Measurements from ENCODE around the gene IRF8. TPM values are rescaled to one million over a fixed set of nuclear protein-coding genes. Genes with fewer than 3 reads are reported as not detected.

Gene IRF8
- polyA plus RNA-seq, 1 experiment, result not detected

GRCh38 chr16:85897382-85897781 is 1.6 kb upstream of the IRF8 start:
- ChIA-PET POLR2A (no interaction called here), CTCF (no interaction called here)
- Histone ChIP-seq H3K27ac (ENCODE audit: low read depth, low read length) (no peak overlapping the region), H3K4me3 (ENCODE audit: low read depth, low read length) (no peak overlapping the region), H3K9me3 (ENCODE audit: control insufficient read depth, insufficient read depth, low read length) (peaks cover 3% of the 10 kb centered on the region; the same call in 1 of the 2 replicates), H3K27me3 (ENCODE audit: control insufficient read depth, insufficient read depth, low read length) (peaks cover 89% of the 10 kb centered on the region)
- TF ChIP-seq CTCF (IDR thresholded peaks at IDR 0.05; ENCODE audit: low read depth, low read length), result no peak
- DNase-seq (ENCODE audit: low read depth, low spot score), result no peak

- CTCF ChIA-PET, result interaction anchor here (0.6 kb wide), 1 partner anchor 86 kb away, joined by 4 read pairs; no protein-coding TSS in a partner anchor
These were observed 482 bp downstream of the IRF8 start for GRCh38 chr16:85899444-85899843.

GRCh38 chr16:85900027-85900792 is 1.2 kb downstream of the IRF8 start:
- Histone ChIP-seq H3K4me3 (ENCODE audit: low read depth, low read length) (no peak overlapping the region), H3K27ac (ENCODE audit: low read depth, low read length) (no peak overlapping the region), H3K27me3 (ENCODE audit: control insufficient read depth, insufficient read depth, low read length) (peaks cover 87% of the 10 kb centered on the region), H3K9me3 (ENCODE audit: control insufficient read depth, insufficient read depth, low read length) (peaks cover 7% of the 10 kb centered on the region)
- ChIA-PET CTCF (interaction anchor here (0.6 kb wide), 2 partner anchors 86 to 1501 kb away, joined by 3 to 4 read pairs; no protein-coding TSS in a partner anchor), POLR2A (no interaction called here)
- no peak for DNase-seq (ENCODE audit: low read depth, low spot score)
- no peak for TF ChIP-seq CTCF (IDR thresholded peaks at IDR 0.05; ENCODE audit: low read depth, low read length)

More at GRCh38 chr16:85899444-85899843, 482 bp downstream of the IRF8 start:
- TF ChIP-seq CTCF (IDR thresholded peaks at IDR 0.05; ENCODE audit: low read depth, low read length), result no peak
- peaks cover 93% of the 10 kb centered on the region for H3K27me3 ChIP-seq (ENCODE audit: control insufficient read depth, insufficient read depth, low read length)
- no peak overlapping the region for H3K4me3 ChIP-seq (ENCODE audit: low read depth, low read length)
- DNase-seq (ENCODE audit: low read depth, low spot score), result no peak
- POLR2A ChIA-PET, result no interaction called here
- H3K27ac ChIP-seq (ENCODE audit: low read depth, low read length), result no peak overlapping the region
- H3K9me3 ChIP-seq (ENCODE audit: control insufficient read depth, insufficient read depth, low read length), result peaks cover 3% of the 10 kb centered on the region; the same call in 1 of the 2 replicates

GRCh38 chr16:85901110-85901509 is 2.1 kb downstream of the IRF8 start:
- DNase-seq (ENCODE audit: low read depth, low spot score), result no peak
- ChIA-PET POLR2A (no interaction called here), CTCF (no interaction called here)
- no peak overlapping the region for H3K4me3 ChIP-seq (ENCODE audit: low read depth, low read length)
- TF ChIP-seq CTCF (IDR thresholded peaks at IDR 0.05; ENCODE audit: low read depth, low read length), result no peak
- H3K9me3 ChIP-seq (ENCODE audit: control insufficient read depth, insufficient read depth, low read length), result peaks cover 11% of the 10 kb centered on the region
- H3K27me3 ChIP-seq (ENCODE audit: control insufficient read depth, insufficient read depth, low read length), result peaks cover 82% of the 10 kb centered on the region
- no peak overlapping the region for H3K27ac ChIP-seq (ENCODE audit: low read depth, low read length)

- Histone ChIP-seq H3K4me3 (ENCODE audit: low read depth, low read length) (no peak overlapping the region), H3K27ac (ENCODE audit: low read depth, low read length) (no peak overlapping the region), H3K9me3 (ENCODE audit: control insufficient read depth, insufficient read depth, low read length) (peaks cover 15% of the 10 kb centered on the region), H3K27me3 (ENCODE audit: control insufficient read depth, insufficient read depth, low read length) (peaks cover 79% of the 10 kb centered on the region)
- no peak for TF ChIP-seq CTCF (IDR thresholded peaks at IDR 0.05; ENCODE audit: low read depth, low read length)
- ChIA-PET POLR2A (no interaction called here), CTCF (interaction anchor here (1.1 kb wide), 1 partner anchor 82 kb away, joined by 3 read pairs; no protein-coding TSS in a partner anchor)
- no peak for DNase-seq (ENCODE audit: low read depth, low spot score)
These were observed 2.9 kb downstream of the IRF8 start for GRCh38 chr16:85901773-85902365.
